H9 (cell line): ENCODE measurements around the gene GARS1. TPM values are rescaled to one million over a fixed set of nuclear protein-coding genes. Genes with fewer than 3 reads are reported as not detected.

Experiments
- DNase-seq: peaks from one replicate; pipeline ENCODE4 v3.0.0-alpha.2; 2017
- H2AFZ ChIP-seq: one replicate; pipeline ENCODE4 v1.6.1; 2013; ENCODE audit warnings: mild to moderate bottlenecking, low read length, control low read depth, moderate library complexity
- H2AK5ac ChIP-seq: 2 replicates; pipeline ENCODE4 v1.6.1; 2013; ENCODE audit warnings: low read length, control low read depth, mixed read lengths; ENCODE audit not compliant: insufficient read length
- H2BK120ac ChIP-seq: one replicate; pipeline ENCODE4 v1.6.1; 2013; ENCODE audit warnings: low read depth, mild to moderate bottlenecking, low read length, control low read depth, inconsistent platforms; ENCODE audit not compliant: poor library complexity, severe bottlenecking
- H2BK12ac ChIP-seq: 2 replicates; pipeline ENCODE4 v1.6.1; 2013; ENCODE audit warnings: low read length, control low read depth, mixed read lengths, low read depth; ENCODE audit not compliant: insufficient read length
- H2BK15ac ChIP-seq: 2 replicates; pipeline ENCODE4 v1.6.1; 2013; ENCODE audit warnings: low read depth, low read length, control low read depth
- H2BK20ac ChIP-seq: one replicate; pipeline ENCODE4 v1.6.1; 2013; ENCODE audit warnings: low read depth, mild to moderate bottlenecking, low read length, control low read depth, inconsistent platforms; ENCODE audit not compliant: poor library complexity, severe bottlenecking
- H2BK5ac ChIP-seq: 2 replicates; pipeline ENCODE4 v1.6.1; 2013; ENCODE audit warnings: low read length, control low read depth, mixed read lengths; ENCODE audit not compliant: insufficient read length
- H3K14ac ChIP-seq: 2 replicates; pipeline ENCODE4 v1.6.1; 2013; ENCODE audit warnings: low read length, control low read depth; ENCODE audit not compliant: insufficient read depth
- H3K18ac ChIP-seq: 2 replicates; pipeline ENCODE4 v1.6.1; 2013; ENCODE audit warnings: low read depth, mild to moderate bottlenecking, mixed read lengths, low read length, control low read depth; ENCODE audit not compliant: insufficient read length
- H3K23ac ChIP-seq: 2 replicates; pipeline ENCODE4 v1.6.1; 2013; ENCODE audit warnings: low read length, control low read depth, mixed read lengths, low read depth; ENCODE audit not compliant: insufficient read length
- H3K23me2 ChIP-seq: 2 replicates; pipeline ENCODE4 v1.6.1; 2013; ENCODE audit warnings: low read depth, mild to moderate bottlenecking, mixed read lengths, low read length, control low read depth; ENCODE audit not compliant: insufficient read length, poor library complexity, severe bottlenecking
- H3K27ac ChIP-seq: 2 replicates; pipeline ENCODE4 v1.5.1; 2013; ENCODE audit warnings: low read length, control low read depth, mixed read lengths, low read depth; ENCODE audit not compliant: insufficient read length
- H3K27me3 ChIP-seq: 2 replicates; pipeline ENCODE4 v1.6.1; 2013; ENCODE audit warnings: low read length, control low read depth, inconsistent platforms; ENCODE audit not compliant: insufficient read depth
- H3K4ac ChIP-seq: 2 replicates; pipeline ENCODE4 v1.6.1; 2013; ENCODE audit warnings: low read depth, mild to moderate bottlenecking, control low read depth, inconsistent platforms, low read length, moderate library complexity
- H3K4me1 ChIP-seq: 2 replicates; pipeline ENCODE4 v1.6.1; 2013; ENCODE audit warnings: low read length, control low read depth, inconsistent platforms; ENCODE audit not compliant: insufficient read depth
- H3K4me2 ChIP-seq: 2 replicates; pipeline ENCODE4 v1.6.1; 2013; ENCODE audit warnings: low read length, control low read depth, mixed read lengths; ENCODE audit not compliant: insufficient read length, insufficient read depth
- H3K56ac ChIP-seq: 2 replicates; pipeline ENCODE4 v1.6.1; 2013; ENCODE audit warnings: low read depth, mild to moderate bottlenecking, mixed read lengths, low read length, control low read depth; ENCODE audit not compliant: insufficient read length
- H3K79me1 ChIP-seq: 2 replicates; pipeline ENCODE4 v1.6.1; 2013; ENCODE audit warnings: low read depth, mild to moderate bottlenecking, moderate library complexity, low read length, control low read depth, inconsistent platforms; ENCODE audit not compliant: insufficient read depth, poor library complexity, severe bottlenecking
- H3K79me2 ChIP-seq: 2 replicates; pipeline ENCODE4 v1.6.1; 2013; ENCODE audit warnings: low read length, control low read depth, inconsistent platforms; ENCODE audit not compliant: insufficient read depth
- H3K9ac ChIP-seq: 2 replicates; pipeline ENCODE4 v1.6.1; 2013; ENCODE audit warnings: low read length, control low read depth, mixed read lengths; ENCODE audit not compliant: insufficient read length; ENCODE audit errors: extremely low read depth
- H3K9me3 ChIP-seq: one replicate; pipeline ENCODE4 v1.6.1; 2013; ENCODE audit warnings: low read depth, low read length, inconsistent platforms; ENCODE audit not compliant: control insufficient read depth
- H3T11ph ChIP-seq: one replicate; pipeline ENCODE4 v1.6.1; 2013; ENCODE audit warnings: mild to moderate bottlenecking, low read length, control low read depth, inconsistent platforms
- H4K20me1 ChIP-seq: one replicate; pipeline ENCODE4 v1.6.1; 2013; ENCODE audit not compliant: control insufficient read depth, insufficient read length, insufficient read depth
- H4K5ac ChIP-seq: 2 replicates; pipeline ENCODE4 v1.6.1; 2013; ENCODE audit warnings: low read depth, mild to moderate bottlenecking, mixed read lengths, low read length, control low read depth; ENCODE audit not compliant: insufficient read length
- H4K8ac ChIP-seq: replicated peaks from 2 replicates; pipeline ENCODE4 v1.6.1; 2013; ENCODE audit warnings: low read length, control low read depth, mixed read lengths, low read depth; ENCODE audit not compliant: insufficient read length
- H4K91ac ChIP-seq: 2 replicates; pipeline ENCODE4 v1.6.1; 2013; ENCODE audit warnings: low read depth, mild to moderate bottlenecking, moderate library complexity, mixed read lengths, low read length, control low read depth; ENCODE audit not compliant: insufficient read length
- H3K27ac Mint-ChIP-seq, 3 experiments: 2 replicates in 2 of 3; 3 replicates in 1 of 3; pipeline ENCODE4 v1.8.0; 2020 to 2021; ENCODE audit warnings: mixed read lengths in 3 of 3, mild to moderate bottlenecking in 1 of 3, moderate library complexity in 1 of 3
- H3K27me3 Mint-ChIP-seq: 2 replicates; pipeline ENCODE4 v1.8.0; 2021; ENCODE audit warnings: low read depth, mild to moderate bottlenecking, moderate library complexity, mixed read lengths
- H3K36me3 Mint-ChIP-seq, 3 experiments: 2 replicates in 2 of 3; 3 replicates in 1 of 3; pipeline ENCODE4 v1.8.0; 2020 to 2021; ENCODE audit warnings: low read depth in 3 of 3, mixed read lengths in 3 of 3; ENCODE audit not compliant: insufficient read depth in 1 of 3
- H3K4me1 Mint-ChIP-seq, 2 experiments: 2 replicates each; pipeline ENCODE4 v1.8.0; 2020; ENCODE audit warnings: mixed read lengths in 2 of 2
- H3K4me3 Mint-ChIP-seq, 2 experiments: 2 replicates in 1 of 2; 3 replicates in 1 of 2; pipeline ENCODE4 v1.8.0; 2020 to 2021; ENCODE audit warnings: mild to moderate bottlenecking in 2 of 2, mixed read lengths in 2 of 2, moderate library complexity in 1 of 2
- H3K9me3 Mint-ChIP-seq, 2 experiments: 2 replicates in 1 of 2; 3 replicates in 1 of 2; pipeline ENCODE4 v1.8.0; 2020; ENCODE audit warnings: mild to moderate bottlenecking in 2 of 2, mixed read lengths in 2 of 2, moderate library complexity in 1 of 2
- WGBS: extraction: QIAGEN DNeasy Blood & Tissue Kit; methylation state at CpG from one replicate; pipeline ENCODE4 v1.1.7; 2013; ENCODE audit warnings: missing lambda C conversion rate, low lambda C conversion rate, mixed read lengths; ENCODE audit not compliant: insufficient read length; ENCODE audit errors: extremely low coverage; 5-methylcytosine and 5-hydroxymethylcytosine counted together
- total RNA-seq: library from RNA; stranded (reverse); gene quantifications from 2 replicates; pipeline ENCODE4 v1.2.1, GENCODE V29; 2021
- TF ChIP-seq, protein P1 (sequence below): fragments of 200-600 bp; sonication (generic); conservative IDR thresholded peaks from 3 replicates; pipeline ENCODE4 v1.8.0; 2021; ENCODE audit warnings: antibody characterized with exemption, mild to moderate bottlenecking

Gene GARS1
- total RNA-seq, 1 experiment from 2014 or later, result 234 TPM

DNA sequence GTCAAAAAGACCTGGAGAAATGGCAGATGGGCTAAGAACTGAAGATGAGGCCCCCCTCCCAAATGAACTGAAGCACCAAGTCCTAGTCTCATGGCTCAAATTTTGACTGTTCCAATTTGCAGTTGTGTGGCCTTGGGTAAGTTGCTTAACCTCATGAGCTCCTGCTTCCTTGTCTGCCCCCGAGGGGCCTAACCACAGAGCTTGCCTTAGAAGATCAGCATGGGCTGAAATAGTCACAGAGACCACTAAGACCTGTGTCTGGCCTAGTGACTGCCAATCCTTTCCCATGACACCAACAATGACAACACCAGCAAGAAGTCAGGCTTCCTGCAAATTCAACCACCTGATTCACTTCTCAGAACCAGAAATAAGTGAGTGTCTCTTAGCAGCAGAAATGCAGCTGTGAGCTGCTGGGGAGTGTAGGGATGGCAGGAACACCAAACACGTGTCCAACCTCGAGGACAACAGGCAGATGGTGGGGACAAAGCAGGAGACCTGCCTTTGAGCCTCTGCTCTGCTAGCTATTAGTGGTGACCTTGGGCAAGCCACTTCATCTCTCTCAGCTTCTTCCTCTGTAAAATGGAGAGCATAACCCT lies 63.9 kb downstream of the GARS1 start:
- H3K27ac ChIP-seq, result no peak overlapping the region
- no CpG with 5 or more reads among the region's 3 CpGs for WGBS
- no peak overlapping the region for H3K23ac ChIP-seq
- no peaks in the 10 kb centered on the region for H3K9me3 Mint-ChIP-seq
- no peak overlapping the region for H3T11ph ChIP-seq
- no peaks in the 10 kb centered on the region for H3K27me3 ChIP-seq
- H2AK5ac ChIP-seq, result no peak overlapping the region
- no peak overlapping the region for H4K5ac ChIP-seq
- no peaks in the 10 kb centered on the region for H3K79me2 ChIP-seq
- H3K9me3 ChIP-seq, result no peaks in the 10 kb centered on the region
- H3K4ac ChIP-seq, result no peak overlapping the region
- no peaks in the 10 kb centered on the region for H3K4me1 Mint-ChIP-seq
- no peaks in the 10 kb centered on the region for H4K20me1 ChIP-seq
- no peak overlapping the region for H2BK5ac ChIP-seq
- H2BK12ac ChIP-seq, result no peak overlapping the region
- H4K8ac ChIP-seq, result no peak overlapping the region
- H3K79me1 ChIP-seq, result no peaks in the 10 kb centered on the region
- no peak overlapping the region for H3K27ac Mint-ChIP-seq
- no peak overlapping the region for H2BK15ac ChIP-seq
- no peak overlapping the region for H3K4me3 Mint-ChIP-seq
- H3K4me2 ChIP-seq, result no peak overlapping the region
- no peak overlapping the region for H3K9ac ChIP-seq
- H3K14ac ChIP-seq, result no peak overlapping the region
- peaks cover 2 to 6% (median 3%) of the 10 kb centered on the region in 3 experiments; a peak in 5 of 7 replicates for H3K36me3 Mint-ChIP-seq
- H4K91ac ChIP-seq, result no peak overlapping the region
- no peak overlapping the region for H2AFZ ChIP-seq
- no peak for DNase-seq
- H3K56ac ChIP-seq, result no peak overlapping the region
- TF ChIP-seq, protein P1, sequence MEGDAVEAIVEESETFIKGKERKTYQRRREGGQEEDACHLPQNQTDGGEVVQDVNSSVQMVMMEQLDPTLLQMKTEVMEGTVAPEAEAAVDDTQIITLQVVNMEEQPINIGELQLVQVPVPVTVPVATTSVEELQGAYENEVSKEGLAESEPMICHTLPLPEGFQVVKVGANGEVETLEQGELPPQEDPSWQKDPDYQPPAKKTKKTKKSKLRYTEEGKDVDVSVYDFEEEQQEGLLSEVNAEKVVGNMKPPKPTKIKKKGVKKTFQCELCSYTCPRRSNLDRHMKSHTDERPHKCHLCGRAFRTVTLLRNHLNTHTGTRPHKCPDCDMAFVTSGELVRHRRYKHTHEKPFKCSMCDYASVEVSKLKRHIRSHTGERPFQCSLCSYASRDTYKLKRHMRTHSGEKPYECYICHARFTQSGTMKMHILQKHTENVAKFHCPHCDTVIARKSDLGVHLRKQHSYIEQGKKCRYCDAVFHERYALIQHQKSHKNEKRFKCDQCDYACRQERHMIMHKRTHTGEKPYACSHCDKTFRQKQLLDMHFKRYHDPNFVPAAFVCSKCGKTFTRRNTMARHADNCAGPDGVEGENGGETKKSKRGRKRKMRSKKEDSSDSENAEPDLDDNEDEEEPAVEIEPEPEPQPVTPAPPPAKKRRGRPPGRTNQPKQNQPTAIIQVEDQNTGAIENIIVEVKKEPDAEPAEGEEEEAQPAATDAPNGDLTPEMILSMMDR, result no peak
- H2BK120ac ChIP-seq, result no peak overlapping the region
- no peak overlapping the region for H3K18ac ChIP-seq
- no peaks in the 10 kb centered on the region for H3K23me2 ChIP-seq
- H3K27me3 Mint-ChIP-seq, result no peaks in the 10 kb centered on the region; the same call in 1 of the 2 replicates
- no peaks in the 10 kb centered on the region for H3K4me1 ChIP-seq
- no peak overlapping the region for H2BK20ac ChIP-seq
